GM18868 (cell line): ENCODE data around the gene RXRB.
"Not testable (repeated sequence)": the region's sequence is repeated elsewhere in the genome, so short reads cannot be mapped to it uniquely, and the experiment has no call there.

Experiments
- ATAC-seq: cut with Tn5 transposase; IDR thresholded peaks from one replicate; pipeline ENCODE4 v1.9.1; 2021; ENCODE audit warnings: mild to moderate bottlenecking, moderate library complexity; ENCODE audit not compliant: unreplicated experiment

RXRB gene

DNA sequence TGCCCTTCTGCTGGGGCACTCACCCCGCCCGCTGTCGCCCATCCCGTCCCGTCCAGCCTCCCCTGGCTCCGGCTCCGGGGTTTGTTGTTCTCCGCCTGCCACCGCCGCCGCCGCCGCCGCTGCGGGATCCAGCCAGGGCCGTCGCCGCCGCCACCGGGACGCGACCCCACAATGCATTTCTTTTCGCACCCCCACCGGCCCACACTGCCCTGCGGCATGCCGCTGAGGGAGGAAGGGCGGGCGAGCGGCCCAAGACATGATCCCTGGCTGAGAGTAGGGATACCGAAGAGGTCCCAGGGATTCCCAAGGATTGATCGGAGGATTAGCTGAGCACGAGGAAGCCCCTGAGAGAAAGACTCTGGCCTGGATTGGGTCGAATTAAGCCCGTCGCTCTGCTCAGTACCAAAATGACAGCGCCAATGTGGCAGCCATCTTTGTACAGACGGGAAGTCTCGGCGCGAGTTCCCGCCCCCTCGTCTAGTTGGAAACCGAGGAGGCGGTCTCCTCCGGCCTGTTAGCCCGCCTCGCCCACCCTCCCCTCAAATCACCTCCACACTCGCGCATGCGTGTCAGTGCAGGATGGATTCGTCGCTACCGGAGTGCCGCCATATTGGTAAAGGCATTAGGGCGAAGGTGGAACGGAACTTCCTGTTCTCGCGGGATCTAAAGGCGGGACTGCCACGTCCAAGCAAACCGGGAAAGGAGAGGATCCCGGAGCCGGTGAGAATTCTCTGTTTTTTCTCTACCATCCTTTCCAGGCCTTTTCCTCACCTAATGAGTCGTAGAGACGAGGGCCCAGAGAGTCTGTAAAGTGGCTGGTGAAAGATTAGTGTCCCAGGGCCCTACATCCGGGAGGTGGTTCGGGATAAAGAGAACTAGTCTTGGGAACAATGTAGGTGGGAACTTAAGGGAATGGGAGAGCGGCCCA lies at the start of gene RXRB, which contains the start of gene SLC39A7:
Gene RXRB (minus strand): TSS at position 447 of the 928 bp plus-strand sequence. CDS start 189 bp downstream, at position 258.
Gene SLC39A7 (plus strand): TSS at position 649 of the 928 bp plus-strand sequence. CDS start 379 bp downstream, outside the sequence.
- peak; percentile 54 for ATAC-seq

DNA sequence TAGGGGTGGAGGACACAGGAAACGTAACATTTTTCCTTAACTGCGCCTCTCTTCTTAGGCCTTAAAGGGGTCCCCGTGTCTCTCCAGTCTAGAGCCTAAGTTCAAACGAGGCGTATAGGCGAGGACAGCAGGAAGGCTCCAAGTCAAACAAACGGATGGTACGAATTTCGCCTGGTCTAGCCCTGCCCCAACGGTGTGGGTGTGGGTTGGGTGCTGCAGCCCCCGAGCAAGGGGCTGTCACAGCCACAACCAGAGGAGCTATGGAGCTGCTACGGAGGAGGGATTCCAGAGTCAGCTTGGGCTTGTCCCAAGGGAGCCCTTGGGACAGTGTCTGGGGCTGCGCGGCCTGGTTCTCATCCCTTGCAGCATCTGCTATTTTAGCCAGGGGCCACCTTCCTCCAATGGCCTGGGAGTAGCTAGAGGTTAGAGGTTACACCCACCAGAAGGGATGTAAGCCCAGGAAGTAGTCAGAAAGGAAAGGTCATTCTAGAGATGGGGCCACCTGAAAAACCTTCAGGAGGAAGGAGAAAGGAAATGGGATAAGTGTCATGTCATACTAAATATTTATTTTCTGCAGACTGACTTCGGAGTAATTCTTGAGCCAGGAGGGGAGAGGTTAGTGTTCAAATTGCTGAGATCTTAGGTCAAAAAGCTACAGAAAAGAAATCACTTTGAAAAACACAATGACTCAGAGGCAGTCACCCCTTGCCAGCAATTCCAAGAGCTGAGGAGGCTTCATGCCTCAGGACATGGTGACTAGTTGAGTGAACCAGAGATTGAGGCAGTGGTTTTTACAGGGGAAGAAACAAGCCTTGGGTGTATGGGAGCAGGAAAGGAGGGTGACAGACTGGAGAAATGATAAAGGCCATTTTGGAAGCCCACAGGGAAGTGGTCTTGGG lies 49.5 kb upstream of the RXRB start:
- ATAC-seq, result no peak

DNA sequence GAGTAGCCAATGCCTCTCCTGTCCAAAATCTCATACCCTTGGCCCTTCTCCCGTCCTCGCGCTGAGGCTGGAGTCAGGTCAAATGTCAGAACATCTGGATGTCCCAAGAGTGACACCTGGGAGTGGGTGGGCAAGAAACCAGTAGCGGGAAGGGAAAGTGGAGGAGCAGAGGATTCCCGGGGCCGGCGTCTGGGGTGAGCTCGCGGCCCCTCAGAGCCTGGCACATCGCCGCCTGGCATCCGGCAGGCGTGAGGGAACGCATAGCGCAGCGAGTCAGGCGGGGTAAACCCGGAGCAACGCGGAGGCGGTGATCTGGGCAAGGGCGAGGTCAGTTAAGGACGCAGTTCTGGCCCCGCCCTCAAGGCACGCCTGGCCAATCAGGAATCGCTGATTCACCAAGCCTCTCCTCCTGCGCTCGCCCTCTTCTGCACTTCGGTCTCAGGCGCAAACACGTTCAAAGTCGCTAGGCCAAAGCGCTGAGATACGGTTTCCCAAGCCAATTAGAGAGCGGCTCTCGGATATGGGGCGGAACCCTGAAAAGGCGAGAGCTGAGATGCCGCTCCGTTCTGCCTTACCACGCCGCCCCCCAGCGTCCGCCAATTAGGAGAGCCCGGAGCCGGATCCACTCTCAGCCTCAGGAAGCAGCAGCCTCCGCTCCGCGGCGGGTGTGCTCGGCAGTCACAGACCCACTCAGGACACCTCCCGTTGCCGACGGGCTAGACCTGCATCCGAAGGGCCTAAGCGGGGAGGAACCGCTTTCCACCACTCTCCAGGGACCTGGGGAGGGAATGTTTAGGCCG lies 48.7 kb upstream of the RXRB start:
- peak; percentile 87 for ATAC-seq

DNA sequence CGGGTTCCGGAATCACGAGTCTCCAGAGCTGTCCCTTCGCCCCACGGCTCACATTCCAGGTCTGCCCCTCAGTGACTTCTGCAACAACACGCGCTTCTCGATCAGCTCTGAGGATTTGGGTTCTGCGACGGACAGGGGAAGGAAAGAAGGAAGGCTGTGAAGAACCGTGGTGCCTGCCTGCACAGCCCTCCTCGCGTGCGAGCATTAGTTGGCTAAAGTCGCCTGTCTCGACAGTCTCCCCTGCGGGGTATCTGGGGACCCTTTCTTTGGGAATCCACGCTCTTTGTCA lies 48.1 kb upstream of the RXRB start:
- peak; percentile 2 for ATAC-seq

DNA sequence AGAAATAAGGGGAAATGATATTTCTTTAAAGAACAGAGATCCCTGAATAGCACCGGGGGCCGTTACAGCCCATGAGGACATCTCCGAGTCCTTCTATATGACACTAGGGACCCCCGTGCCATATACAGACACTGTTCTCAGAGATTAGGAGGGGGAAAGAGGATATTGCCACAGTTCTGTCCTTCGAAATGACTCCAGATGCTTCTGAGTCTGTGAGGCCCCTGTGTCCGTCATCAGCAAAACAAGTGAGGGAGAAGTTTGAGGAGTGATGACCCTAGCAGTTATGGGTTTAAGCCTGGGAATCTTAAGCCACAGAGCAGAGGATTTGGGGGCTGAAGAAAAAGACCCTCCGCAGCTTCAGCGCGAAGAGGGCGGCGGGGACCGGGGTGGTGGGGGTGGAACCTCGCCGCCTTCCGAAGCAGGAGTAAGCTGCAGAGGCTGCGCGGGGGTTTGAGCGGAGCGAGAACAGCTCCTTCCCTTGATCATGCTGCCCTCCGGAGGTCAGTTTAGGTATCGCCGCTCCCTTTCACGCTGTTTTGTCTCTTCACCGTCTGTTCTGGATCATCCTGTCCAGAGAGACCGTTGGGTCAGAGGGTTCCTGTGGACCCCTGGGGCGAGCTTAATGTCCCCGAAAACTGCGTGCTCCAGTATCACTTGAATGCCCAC lies 47.6 kb upstream of the RXRB start:
- ATAC-seq, result peak; percentile 35

DNA sequence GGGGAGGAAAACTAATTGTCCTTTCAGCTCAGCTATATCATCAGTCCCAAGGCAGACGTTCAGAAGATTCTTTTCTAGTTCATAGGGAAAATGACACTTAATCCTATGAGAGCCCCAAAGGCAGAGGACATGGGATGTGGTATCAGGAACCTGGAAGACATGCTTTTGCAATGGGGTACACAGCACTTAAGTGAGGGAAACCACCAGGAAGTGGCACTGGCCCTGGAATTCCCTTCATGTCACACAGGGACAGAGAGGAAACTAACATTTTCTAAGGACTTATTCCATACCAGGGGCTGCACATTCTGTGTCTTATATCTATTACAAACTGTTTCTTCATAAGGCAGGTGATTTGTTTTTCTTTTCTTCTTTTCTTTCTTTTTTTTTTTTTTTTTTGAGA lies 43.0 kb upstream of the RXRB start:
- no peak for ATAC-seq

DNA sequence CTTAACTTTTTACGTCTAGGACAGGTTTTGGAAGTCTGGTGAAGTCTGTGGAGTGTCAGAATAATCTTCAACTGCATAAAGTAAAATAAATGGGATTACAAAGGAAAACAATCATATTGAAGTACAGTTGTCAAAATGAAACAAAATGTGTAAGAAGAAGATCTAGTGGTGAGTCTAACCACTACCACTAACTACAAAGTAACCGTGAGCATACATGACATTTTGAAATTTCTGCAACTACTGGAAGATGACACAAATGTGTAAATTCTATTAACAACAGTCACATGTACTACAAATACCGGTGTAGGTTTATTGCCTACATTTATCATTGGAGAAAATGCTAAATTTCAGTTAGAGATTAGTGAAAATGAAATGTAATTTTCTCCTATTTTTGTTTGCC lies 41.5 kb upstream of the RXRB start:
- no peak for ATAC-seq

DNA sequence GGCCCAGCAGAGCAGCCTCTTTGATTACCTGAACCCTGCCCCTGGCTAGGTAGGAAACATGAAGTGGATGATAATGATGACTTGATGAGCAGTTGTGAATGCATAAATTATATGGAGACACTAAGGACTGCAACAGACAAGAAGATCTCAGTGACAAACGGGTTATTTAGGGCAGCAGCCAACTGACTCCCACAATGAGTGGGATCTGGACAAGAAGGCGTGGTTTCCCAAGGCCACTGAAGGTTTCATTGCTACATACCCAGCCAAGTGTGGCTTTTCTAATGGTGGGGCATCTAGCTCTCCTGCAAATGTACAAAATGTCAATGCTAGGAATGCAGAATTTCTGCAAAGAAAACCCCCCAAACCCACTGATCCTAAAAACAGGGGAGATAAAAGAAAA lies 37.3 kb upstream of the RXRB start:
- no peak for ATAC-seq

DNA sequence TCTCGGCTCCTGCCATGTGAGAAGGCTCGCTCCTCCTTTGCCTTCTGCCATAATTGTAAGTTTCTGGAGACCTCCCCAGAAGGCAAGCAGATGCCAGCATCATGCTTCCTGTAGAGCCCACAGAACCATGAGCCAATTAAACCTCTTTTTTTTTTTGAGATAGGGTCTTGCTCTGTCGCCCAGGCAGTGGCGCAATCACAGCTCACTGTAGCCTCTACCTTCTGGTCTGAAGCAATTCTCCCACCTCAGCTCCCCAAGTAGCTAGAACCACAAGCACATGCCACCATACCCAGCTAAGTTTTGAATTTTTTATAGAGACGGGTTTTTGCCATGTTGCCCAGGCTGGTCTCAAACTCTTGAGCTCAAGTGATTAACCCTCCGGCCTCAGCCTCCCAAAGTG lies 36.4 kb upstream of the RXRB start:
- no peak for ATAC-seq

DNA sequence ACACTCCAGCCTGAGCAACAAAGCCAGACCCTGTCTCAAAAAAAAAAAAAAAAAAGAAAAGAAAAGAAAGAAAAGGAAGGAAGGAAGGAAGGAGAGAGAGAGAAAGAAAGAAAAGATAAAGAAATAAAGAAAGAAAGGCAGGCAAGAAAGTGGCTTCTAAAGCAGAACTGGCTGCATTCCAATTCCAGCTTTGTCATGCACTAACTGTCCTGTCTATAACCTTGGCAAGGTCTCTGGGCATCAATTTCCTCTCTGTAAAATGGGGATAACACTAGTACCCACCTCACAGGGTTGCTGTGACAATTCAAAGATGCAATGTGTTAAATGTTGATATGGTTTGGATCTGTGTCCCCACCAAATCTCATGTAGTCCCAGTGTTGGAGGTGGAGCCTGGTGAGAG lies 35.9 kb upstream of the RXRB start:
- ATAC-seq, result no peak

DNA sequence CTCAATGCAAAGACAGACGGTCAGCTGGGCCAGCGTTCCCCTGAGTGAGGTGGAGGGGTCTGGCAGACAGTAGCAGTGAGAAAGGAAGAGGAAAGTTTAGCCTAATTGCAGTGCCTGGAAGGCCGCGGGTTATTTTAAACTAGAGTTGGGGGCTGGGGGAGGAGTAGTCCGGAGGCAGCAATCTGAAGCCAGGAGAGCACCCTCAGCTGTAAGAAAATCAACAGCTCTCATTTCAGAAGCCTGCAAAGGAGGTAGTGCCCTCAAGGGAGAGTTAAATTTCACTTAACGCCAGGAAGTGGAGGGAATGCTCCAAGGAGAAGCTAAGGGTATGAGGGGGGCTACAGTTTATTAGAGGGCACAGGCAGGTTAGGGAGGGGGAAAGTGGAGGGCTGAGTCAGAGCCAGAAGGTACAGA lies 34.8 kb upstream of the RXRB start:
- no peak for ATAC-seq

DNA sequence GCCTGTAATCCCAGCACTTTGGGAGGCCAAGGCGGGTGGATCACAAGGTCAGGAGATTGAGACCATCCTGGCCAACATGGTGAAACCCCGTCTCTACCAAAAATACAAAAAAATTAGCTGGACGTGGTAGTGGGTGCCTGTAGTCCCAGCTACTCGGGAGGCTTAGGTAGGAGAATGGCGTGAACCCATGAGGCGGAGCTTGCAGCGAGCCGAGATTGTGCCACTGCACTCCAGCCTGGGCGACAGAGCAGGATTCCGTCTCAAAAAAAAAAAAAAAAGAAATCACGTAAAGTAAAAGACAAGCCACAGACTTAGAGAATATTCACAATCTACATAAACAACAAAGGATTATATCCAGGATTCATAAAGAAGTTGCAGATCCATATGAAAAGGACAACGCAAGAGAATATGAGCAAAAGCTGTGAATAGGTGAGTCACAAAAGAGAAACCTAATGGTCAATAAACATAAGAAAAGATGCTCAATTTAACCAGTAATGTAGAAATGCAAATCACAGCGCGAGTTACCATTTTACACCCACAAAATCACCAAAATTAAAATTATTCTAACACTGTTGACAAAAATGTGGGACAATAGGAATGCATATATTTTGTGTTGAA lies 26.1 kb upstream of the RXRB start:
- not testable (repeated sequence) for ATAC-seq

DNA sequence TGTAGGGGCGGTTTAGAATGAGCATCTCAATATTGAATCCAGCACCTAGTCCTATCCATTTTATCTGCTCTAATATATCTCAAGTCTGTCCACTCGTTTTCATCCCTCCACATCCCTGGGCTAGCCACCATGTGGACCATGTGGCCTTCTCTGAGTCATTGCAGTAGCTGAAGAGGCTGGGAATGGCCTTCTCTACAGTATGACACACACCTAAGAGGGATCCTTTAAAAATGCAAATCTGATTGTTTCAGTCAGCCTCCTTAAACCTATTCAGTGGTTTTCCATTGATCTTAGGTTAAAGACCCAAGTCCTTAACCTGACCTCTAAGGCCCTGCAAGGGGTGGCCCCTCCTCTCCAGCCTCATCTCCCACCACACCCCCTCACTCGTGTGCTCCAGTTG lies 17.2 kb upstream of the RXRB start:
- no peak for ATAC-seq

DNA sequence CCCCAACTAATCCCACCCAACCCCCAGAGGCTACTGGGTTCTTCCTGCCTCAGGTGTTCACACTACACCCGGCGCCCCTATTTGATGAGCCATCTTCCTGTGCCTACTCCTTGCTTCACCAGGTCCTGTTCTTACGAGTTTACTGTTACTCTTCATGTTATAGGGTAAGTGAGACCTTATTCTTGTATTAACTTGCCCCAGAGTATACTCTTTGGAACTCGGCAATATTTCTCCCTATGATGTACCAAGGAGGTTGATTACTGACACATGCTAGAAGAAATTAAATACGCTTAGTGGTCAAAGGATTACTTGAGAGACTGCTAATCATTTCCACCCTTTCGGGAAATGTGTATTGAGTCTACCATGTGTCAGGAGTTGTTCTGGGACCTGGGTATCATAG lies 16.8 kb upstream of the RXRB start:
- no peak for ATAC-seq

DNA sequence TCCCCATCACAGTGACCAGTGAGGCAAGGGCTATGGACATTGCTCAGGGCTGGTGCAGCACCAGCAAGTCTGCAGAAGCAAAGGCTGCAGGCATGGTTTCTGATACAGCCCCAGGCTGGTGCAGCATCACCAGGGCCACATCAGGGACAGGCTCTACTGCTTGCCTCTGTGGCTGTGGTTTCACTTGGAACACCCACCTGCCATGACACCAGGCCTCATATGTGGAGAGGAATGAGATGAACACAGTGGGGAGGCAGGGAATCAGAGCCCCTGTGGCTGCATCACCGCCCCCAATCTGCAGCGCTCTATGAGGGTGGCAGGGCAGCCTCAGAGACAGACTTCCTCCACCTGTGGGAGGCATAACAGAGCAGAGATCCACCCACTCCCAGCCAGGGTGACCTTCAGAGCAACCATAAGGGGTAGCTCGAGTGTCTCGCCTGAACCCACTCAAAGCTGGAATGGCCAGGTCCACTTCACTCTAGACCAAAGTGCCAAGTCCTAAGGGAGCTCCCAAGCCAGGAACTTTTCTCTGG lies 15.7 kb upstream of the RXRB start:
- no peak for ATAC-seq

DNA sequence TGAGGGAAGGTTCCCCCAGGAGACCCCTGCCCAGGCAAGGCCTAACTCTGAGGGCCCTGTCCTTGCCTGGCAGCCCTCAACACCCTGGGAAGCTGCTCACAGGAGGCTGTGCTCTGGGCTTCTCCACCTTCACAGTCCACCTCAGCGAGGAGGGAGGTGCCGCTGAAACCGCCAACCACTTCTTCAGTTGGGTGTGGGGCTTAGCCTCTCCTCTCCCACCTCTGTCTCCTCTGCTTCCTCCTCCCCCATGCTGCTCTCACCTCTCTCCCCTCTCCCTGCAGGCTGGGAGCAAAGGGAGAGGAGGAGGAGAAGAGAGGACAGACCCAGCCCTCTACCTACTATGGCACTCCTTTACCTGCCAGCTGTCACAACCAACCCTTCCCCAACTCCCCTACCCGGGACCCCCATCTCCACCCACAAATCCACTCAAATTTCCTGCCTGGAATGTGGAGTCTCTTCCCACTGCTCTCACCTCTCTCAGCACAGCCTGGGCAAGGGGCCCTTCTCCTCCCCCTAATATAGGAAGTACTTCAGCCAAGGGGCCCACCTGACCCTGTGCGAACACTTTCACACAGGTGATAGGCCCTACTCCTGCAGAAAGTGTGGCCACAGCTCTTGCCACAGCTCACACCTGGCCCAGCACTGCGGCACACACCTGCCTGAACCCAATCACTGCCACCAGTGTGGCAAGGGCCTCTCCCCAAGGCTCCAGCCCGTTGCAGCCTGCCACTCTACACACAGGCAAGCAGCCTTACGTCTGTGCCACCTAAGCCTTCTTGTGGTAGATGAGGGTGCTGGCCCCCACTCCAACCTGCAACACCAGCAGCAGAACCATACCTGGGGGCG lies 15.0 kb upstream of the RXRB start:
- no peak for ATAC-seq

DNA sequence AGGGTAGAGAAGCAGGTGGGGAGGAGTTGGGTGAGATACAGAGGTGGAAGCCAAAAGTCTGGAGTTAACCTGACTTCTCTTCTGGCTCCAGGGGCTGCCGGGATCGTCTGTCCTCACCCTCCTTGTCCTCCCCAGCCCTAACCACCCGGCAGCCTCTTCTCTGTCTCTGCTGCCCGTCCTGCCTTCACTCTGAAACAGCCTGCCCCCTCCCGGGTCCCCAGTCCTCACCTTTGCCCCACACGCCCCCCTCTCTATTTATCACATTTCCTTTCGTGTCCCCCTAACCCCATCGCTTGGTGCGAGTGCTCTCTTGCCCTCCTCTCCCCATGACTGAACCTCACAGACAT lies 13.5 kb upstream of the RXRB start:
- ATAC-seq, result no peak

DNA sequence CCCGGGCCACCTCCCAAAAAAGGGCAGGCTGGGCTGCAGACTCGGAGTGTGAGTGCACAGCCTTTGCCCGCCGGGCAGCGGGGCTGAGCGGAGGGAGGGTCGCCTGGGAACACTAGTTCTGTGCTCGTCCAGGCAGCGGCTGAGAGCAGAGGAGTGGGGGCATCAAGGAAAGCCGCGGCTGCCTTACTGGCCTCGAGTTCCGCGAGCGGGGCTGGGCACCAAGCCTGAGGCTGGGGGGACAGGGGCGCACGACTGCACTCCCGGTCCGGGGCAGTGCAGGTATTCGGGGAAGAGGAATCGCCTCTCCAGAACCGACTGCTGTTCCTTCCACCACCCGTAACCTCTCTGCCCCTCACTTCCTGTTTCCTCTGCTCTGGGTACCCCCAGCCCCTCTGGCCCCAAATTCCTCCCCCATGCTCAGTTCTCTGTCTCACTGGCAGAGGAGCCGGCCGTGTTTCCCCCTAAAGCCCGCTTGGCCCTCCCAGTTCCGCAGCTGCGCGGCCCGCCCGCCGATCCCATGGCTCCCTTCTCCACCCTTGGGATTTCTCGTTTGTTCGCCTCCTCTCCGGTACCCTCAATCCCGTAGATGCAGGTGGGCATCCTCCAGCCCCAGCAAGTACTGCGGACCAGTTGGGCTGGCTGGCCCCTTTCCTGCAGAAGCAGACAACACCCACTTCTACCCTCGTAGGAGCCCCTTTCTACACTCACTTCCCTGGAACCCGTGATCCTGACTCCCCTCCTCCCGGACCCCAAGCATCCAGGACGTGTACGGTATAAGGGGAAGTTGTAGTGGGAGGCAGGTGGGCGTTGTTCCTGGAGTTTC lies 12.9 kb upstream of the RXRB start:
- ATAC-seq, result no peak
